B cell (primary cell): ENCODE data around the gene MBTPS2. TPM values are rescaled to one million over a fixed set of nuclear protein-coding genes. Genes with fewer than 3 reads are reported as not detected.

Experiments
- ATAC-seq: fragments of 200-7000 bp; cut with Tn5 transposase; one replicate; pipeline ENCODE4 v1.10.0; 2021; ENCODE audit warnings: low read depth, mild to moderate bottlenecking, moderate number of reproducible peaks, moderate library complexity
- CTCF ChIA-PET: fragments of 350-600 bp; sonication (Branson Sonifier 250); formaldehyde crosslinking; loops from one replicate; lab custom pipeline; 2021; ENCODE audit warnings: antibody characterized with exemption, inconsistent platforms; lab: Charles Lee
- POLR2A ChIA-PET: fragments of 350-600 bp; sonication (Branson Sonifier 250); formaldehyde crosslinking; loops from one replicate; lab custom pipeline; 2021; ENCODE audit warnings: antibody characterized with exemption; lab: Charles Lee
- DNase-seq: peaks from one replicate; pipeline ENCODE4 v3.0.0; 2013
- H2AFZ ChIP-seq: 2 replicates; pipeline ENCODE4 v1.6.1; 2012; ENCODE audit warnings: mild to moderate bottlenecking, low read depth, low read length; ENCODE audit not compliant: insufficient read depth, poor library complexity, severe bottlenecking
- H3K27ac ChIP-seq, 2 donors: 1 replicate in 1 of 2; 2 replicates in 1 of 2; pipeline ENCODE4 v1.5.1; 2012 to 2013; ENCODE audit warnings: low read length in 2 of 2, mild to moderate bottlenecking in 2 of 2, moderate library complexity in 1 of 2
- H3K27me3 ChIP-seq, 4 experiments: fragments of 200-600 bp in 1 of 4; sonication (generic) in 1 of 4; replicated peaks in 1 of 4; 1 replicate in 2 of 4; 2 replicates in 2 of 4; pipeline versions ENCODE4 v1.6.1 to v1.7.0; 2013 to 2016; ENCODE audit warnings: low read length in 3 of 4, mild to moderate bottlenecking in 2 of 4, mixed read lengths in 1 of 4, moderate library complexity in 1 of 4; ENCODE audit not compliant: insufficient read depth in 4 of 4, control insufficient read depth in 3 of 4; ENCODE audit errors: control extremely low read depth in 1 of 4
- H3K36me3 ChIP-seq, 2 experiments: replicated peaks in 1 of 2; 1 replicate in 1 of 2; 2 replicates in 1 of 2; pipeline versions ENCODE4 v1.6.1 to v1.7.1; 2013; ENCODE audit warnings: low read length in 1 of 2; ENCODE audit not compliant: insufficient read depth in 2 of 2, control insufficient read depth in 1 of 2; ENCODE audit errors: control extremely low read depth in 1 of 2, extremely low read depth in 1 of 2
- H3K4me1 ChIP-seq, 2 donors: fragments of 200-600 bp in 1 of 2; sonication (generic) in 1 of 2; 1 replicate in 1 of 2; 2 replicates in 1 of 2; pipeline versions ENCODE4 v1.5.1 to v1.6.1; 2013 to 2017; ENCODE audit warnings: low read length in 2 of 2; ENCODE audit not compliant: control insufficient read depth in 2 of 2, insufficient read depth in 2 of 2
- H3K4me2 ChIP-seq: replicated peaks from 2 replicates; pipeline ENCODE3; 2012; ENCODE audit warnings: mild to moderate bottlenecking, low read depth, low read length; ENCODE audit not compliant: poor library complexity, severe bottlenecking
- H3K4me3 ChIP-seq, 5 experiments: fragments of 200-600 bp in 1 of 5; sonication (generic) in 1 of 5; 1 replicate in 3 of 5; 2 replicates in 2 of 5; pipeline versions ENCODE4 v1.5.1 to v1.7.0; 2011 to 2016; ENCODE audit warnings: low read length in 4 of 5, mild to moderate bottlenecking in 4 of 5, low read depth in 2 of 5, control low read depth in 1 of 5, moderate library complexity in 1 of 5; ENCODE audit not compliant: insufficient read depth in 1 of 5; ENCODE audit errors: control extremely low read depth in 1 of 5, extremely low read depth in 1 of 5
- H3K79me2 ChIP-seq: fragments of 200-600 bp; sonication (generic); one replicate; pipeline ENCODE4 v1.6.0; 2016; ENCODE audit warnings: low read length; ENCODE audit not compliant: control insufficient read depth, insufficient read depth
- H3K9ac ChIP-seq: fragments of 200-600 bp; sonication (generic); 2 replicates; pipeline ENCODE4 v1.6.1; 2017; ENCODE audit warnings: mild to moderate bottlenecking, low read length, moderate library complexity
- H3K9me3 ChIP-seq, 3 donors: one replicate each; pipeline versions ENCODE4 v1.6.1 to v1.7.1; 2013; ENCODE audit warnings: low read length in 2 of 3; ENCODE audit not compliant: control insufficient read depth in 2 of 3, insufficient read depth in 1 of 3; ENCODE audit errors: control extremely low read depth in 1 of 3
- H4K20me1 ChIP-seq: 2 replicates; pipeline ENCODE4 v1.6.0; 2012; ENCODE audit warnings: mild to moderate bottlenecking, low read length; ENCODE audit not compliant: insufficient read depth, control insufficient read depth, poor library complexity, severe bottlenecking
- H3K27ac Mint-ChIP-seq: one replicate; pipeline ENCODE4 v1.8.0; 2021; ENCODE audit warnings: mixed read lengths
- H3K27me3 Mint-ChIP-seq: one replicate; pipeline ENCODE4 v1.8.0; 2021; ENCODE audit warnings: mixed read lengths
- H3K4me1 Mint-ChIP-seq: one replicate; pipeline ENCODE4 v1.8.0; 2021; ENCODE audit warnings: mixed read lengths
- H3K4me3 Mint-ChIP-seq: one replicate; pipeline ENCODE4 v1.8.0; 2021; ENCODE audit warnings: mixed read lengths
- H3K9me3 Mint-ChIP-seq: one replicate; pipeline ENCODE4 v1.8.0; 2022; ENCODE audit warnings: mixed read lengths; ENCODE audit not compliant: insufficient read depth
- EZH2 ChIP-seq: IDR thresholded peaks from 2 replicates; pipeline ENCODE4 v1.6.1; 2012; ENCODE audit warnings: borderline replicate concordance, low read depth, mild to moderate bottlenecking, moderate library complexity, low read length; ENCODE audit not compliant: insufficient read depth, poor library complexity, severe bottlenecking
- WGBS: methylation state at CpG from one replicate; pipeline ENCODE4 v1.1.5; 2013; ENCODE audit warnings: missing lambda C conversion rate; ENCODE audit not compliant: insufficient coverage; 5-methylcytosine and 5-hydroxymethylcytosine counted together
- intact Hi-C: fragments of 100-400 bp; cut with micrococcal nuclease; formaldehyde crosslinking; loops from one replicate; pipeline ENCODE4 v1.10.0; 2022
- polyA plus RNA-seq: library from polyadenylated mRNA; depleted of rRNA; stranded (reverse); fragments of >200 nt; gene quantifications from 2 replicates; pipeline ENCODE4 v1.2.3, GENCODE V29; 2012
- total RNA-seq, 2 donors: library from RNA; stranded (reverse); fragments of 120-200 nt in 1 of 2; gene quantifications; 1 replicate in 1 of 2; 2 replicates in 1 of 2; pipeline versions ENCODE4 v1.2.3 to v1.2.4, GENCODE V29; 2013 to 2022
- TF ChIP-seq, protein P1 (sequence below): fragments of 200-600 bp; IDR thresholded peaks from one replicate; pipeline ENCODE4 v1.8.0; 2022; ENCODE audit warnings: antibody characterized with exemption, mild to moderate bottlenecking

MBTPS2 gene
- total and polyA plus RNA-seq, 2 donors (not counting 1 experiment from before 2014, with no cell fraction given) = 1.8 to 8.2 TPM

DNA sequence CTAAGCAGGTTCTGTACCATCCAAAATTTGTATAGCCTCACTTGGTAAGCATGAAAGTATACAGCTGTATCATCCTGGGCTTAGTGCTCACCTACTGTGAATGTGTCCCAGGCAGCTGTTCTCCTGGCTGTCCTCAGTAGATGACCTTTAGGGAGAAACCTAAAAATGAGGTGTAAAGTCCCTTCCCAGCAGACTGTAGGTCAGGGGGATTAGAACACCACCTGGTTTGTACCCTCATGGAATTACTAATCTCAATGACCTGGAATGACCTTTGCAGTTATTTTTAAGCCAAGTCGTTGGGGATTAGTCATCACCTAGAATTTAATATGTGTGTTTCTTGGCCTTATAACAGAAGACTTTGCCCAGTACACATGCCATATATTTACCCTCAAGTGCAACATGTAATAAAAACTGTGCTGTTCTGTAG lies 39.1 kb upstream of the MBTPS2 start:
- H3K27ac ChIP-seq = no peak overlapping the region
- ChIA-PET CTCF (no interaction called here), POLR2A (no interaction called here)
- DNase-seq (no peak), ATAC-seq (no peak)
- no CpG with 5 or more reads among the region's 1 CpG for WGBS
- no peaks in the 10 kb centered on the region for H4K20me1 ChIP-seq
- H3K79me2 ChIP-seq = no peaks in the 10 kb centered on the region
- H3K9me3 ChIP-seq = no peaks in the 10 kb centered on the region
- Mint-ChIP-seq H3K4me3 (no peak overlapping the region), H3K27me3 (no peaks in the 10 kb centered on the region), H3K27ac (no peak overlapping the region), H3K9me3 (no peaks in the 10 kb centered on the region), H3K4me1 (no peaks in the 10 kb centered on the region)
- H3K4me1 ChIP-seq = no peaks in the 10 kb centered on the region
- H2AFZ ChIP-seq = no peak overlapping the region
- no peak overlapping the region for H3K4me2 ChIP-seq
- no peak overlapping the region for H3K9ac ChIP-seq
- H3K4me3 ChIP-seq = no peak overlapping the region
- intact Hi-C loops = no loop called here
- no peaks in the 10 kb centered on the region for H3K36me3 ChIP-seq
- no peak for TF ChIP-seq EZH2
- TF ChIP-seq, protein P1, sequence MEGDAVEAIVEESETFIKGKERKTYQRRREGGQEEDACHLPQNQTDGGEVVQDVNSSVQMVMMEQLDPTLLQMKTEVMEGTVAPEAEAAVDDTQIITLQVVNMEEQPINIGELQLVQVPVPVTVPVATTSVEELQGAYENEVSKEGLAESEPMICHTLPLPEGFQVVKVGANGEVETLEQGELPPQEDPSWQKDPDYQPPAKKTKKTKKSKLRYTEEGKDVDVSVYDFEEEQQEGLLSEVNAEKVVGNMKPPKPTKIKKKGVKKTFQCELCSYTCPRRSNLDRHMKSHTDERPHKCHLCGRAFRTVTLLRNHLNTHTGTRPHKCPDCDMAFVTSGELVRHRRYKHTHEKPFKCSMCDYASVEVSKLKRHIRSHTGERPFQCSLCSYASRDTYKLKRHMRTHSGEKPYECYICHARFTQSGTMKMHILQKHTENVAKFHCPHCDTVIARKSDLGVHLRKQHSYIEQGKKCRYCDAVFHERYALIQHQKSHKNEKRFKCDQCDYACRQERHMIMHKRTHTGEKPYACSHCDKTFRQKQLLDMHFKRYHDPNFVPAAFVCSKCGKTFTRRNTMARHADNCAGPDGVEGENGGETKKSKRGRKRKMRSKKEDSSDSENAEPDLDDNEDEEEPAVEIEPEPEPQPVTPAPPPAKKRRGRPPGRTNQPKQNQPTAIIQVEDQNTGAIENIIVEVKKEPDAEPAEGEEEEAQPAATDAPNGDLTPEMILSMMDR = no peak
- H3K27me3 ChIP-seq = no peaks in the 10 kb centered on the region

DNA sequence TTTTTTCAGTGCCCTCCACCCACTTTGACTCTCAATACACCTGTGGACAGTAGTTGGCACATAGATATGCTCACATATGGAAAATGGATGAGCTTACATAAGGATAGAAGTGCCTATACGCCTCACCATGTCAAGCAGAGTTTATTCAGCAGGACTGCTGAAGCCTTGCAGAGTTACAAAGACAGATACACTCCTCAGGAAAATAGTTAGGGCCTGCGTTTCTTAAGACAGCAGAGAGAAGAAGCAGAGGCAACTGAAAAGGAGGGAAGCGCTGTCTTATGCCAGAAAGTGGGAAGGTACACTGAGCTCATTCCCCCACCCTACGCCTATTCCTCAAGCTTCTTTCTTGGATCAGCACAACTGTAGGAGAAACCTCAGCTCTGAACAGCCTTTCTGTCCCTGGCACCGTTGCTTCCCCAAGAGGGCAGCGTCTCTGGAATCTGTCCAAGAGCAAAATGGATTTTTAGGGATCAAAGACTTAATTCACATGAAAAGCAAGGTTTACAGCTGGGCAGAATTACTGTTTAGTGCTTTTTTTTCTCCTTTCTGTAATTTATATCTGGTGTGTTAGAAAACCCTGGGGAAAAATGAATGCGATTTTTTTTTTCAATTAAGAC lies 37.3 kb upstream of the MBTPS2 start:
- ATAC-seq (no peak), DNase-seq (no peak)
- ChIA-PET POLR2A (no interaction called here), CTCF (no interaction called here)
- H3K4me1 ChIP-seq = no peaks in the 10 kb centered on the region
- H3K27me3 Mint-ChIP-seq = no peaks in the 10 kb centered on the region
- no peak overlapping the region for H3K27ac Mint-ChIP-seq
- no peaks in the 10 kb centered on the region for H3K27me3 ChIP-seq
- no peaks in the 10 kb centered on the region for H3K79me2 ChIP-seq
- TF ChIP-seq EZH2 = no peak
- TF ChIP-seq, protein P1 = no peak
- no peak overlapping the region for H3K4me3 Mint-ChIP-seq
- no peak overlapping the region for H3K4me2 ChIP-seq
- no peak overlapping the region for H2AFZ ChIP-seq
- no CpG with 5 or more reads among the region's 7 CpGs for WGBS
- no peaks in the 10 kb centered on the region for H3K9me3 ChIP-seq
- H3K27ac ChIP-seq = no peak overlapping the region
- intact Hi-C loops = no loop called here
- no peaks in the 10 kb centered on the region for H4K20me1 ChIP-seq
- no peak overlapping the region for H3K4me3 ChIP-seq
- H3K9ac ChIP-seq = no peak overlapping the region
- no peaks in the 10 kb centered on the region for H3K36me3 ChIP-seq
- H3K9me3 Mint-ChIP-seq = no peaks in the 10 kb centered on the region
- H3K4me1 Mint-ChIP-seq = no peaks in the 10 kb centered on the region
